HG02588 (cell line): ENCODE results near the gene CAMSAP3.
"Not testable (repeated sequence)": the region's sequence is repeated elsewhere in the genome, so short reads cannot be mapped to it uniquely, and the experiment has no call there.

Experiments
- ATAC-seq: cut with Tn5 transposase; IDR thresholded peaks from one replicate; pipeline ENCODE4 v1.9.1; 2021; ENCODE audit warnings: mild to moderate bottlenecking, moderate library complexity; ENCODE audit not compliant: unreplicated experiment

Gene CAMSAP3

DNA sequence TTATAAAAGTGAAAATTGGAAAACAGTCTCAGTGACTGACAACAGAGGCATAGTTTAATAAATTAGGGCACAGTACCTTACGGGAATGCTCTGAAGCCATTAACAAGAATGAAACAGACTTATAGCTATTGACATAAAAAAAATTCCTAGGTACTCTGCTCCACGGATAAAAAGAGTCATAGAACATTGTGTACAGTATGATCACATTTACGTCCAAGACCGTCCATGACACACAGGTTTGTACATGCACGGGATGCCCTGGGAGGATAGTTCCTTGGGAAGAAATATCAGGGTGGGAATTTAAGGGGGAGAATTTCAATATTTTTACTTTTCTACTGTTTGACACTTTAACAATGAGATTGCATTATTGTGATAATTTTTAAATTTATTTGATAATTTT, 24.9 kb upstream of the CAMSAP3 start:
- no peak for ATAC-seq

- no peak for ATAC-seq
These were observed 20.1 kb upstream of the CAMSAP3 start for GRCh38 chr19:7575434-7576040.

- not testable (repeated sequence) for ATAC-seq
These were observed 18.2 kb upstream of the CAMSAP3 start for GRCh38 chr19:7577422-7577821.

- ATAC-seq: no peak
These were observed 17.5 kb upstream of the CAMSAP3 start for GRCh38 chr19:7578127-7578526.

- ATAC-seq: no peak
These were observed 16.5 kb upstream of the CAMSAP3 start for GRCh38 chr19:7579182-7579581.

DNA sequence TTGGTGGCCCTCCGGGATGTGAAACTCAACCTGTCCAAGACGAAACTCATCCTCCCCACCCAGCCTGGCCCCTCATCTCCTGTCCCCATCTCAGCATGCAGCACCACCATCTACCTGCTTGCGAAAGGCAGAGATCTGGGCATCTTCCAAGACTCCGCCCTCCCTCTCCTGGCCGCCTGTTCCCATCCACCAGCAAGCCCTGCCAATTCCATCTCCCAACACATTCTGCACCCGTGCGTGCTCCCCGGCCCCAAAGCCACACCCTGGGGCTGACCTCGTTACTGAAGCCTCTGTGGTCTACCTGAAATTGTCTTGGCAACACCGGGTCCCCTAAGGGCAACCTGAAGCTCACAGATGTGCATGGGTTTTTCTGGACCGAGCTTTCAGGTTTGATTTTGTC, 13.2 kb upstream of the CAMSAP3 start:
- ATAC-seq: no peak

- no peak for ATAC-seq
These were observed 5.8 kb upstream of the CAMSAP3 start for GRCh38 chr19:7589822-7590221.

DNA sequence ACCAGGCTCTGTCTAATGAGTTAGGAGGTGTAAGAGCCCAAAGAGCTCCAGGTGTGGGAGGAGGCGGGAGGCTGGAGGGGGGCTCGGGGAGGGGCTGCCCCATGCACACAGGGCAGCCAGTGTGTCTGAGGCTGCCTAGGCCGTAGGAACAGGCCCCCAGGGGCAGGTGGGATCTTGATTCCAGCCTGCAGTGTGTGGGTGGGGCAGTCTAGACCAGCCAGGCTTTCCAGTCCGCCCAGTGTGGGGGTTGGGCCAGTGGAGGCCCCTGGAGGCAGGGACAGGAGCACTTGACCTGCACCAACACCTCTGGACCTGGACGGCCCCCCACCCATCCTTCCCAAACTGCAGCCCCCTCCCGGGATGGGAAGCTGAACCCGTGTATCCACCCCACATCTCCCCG, 5.4 kb upstream of the CAMSAP3 start:
- ATAC-seq: no peak

- ATAC-seq: no peak
These were observed 711 bp downstream of the CAMSAP3 start for GRCh38 chr19:7596211-7596937.

- no peak for ATAC-seq
These were observed 2.0 kb downstream of the CAMSAP3 start for GRCh38 chr19:7597689-7598088.

GRCh38 chr19:7598180-7598579, 2.5 kb downstream of the CAMSAP3 start:
- no peak for ATAC-seq

DNA sequence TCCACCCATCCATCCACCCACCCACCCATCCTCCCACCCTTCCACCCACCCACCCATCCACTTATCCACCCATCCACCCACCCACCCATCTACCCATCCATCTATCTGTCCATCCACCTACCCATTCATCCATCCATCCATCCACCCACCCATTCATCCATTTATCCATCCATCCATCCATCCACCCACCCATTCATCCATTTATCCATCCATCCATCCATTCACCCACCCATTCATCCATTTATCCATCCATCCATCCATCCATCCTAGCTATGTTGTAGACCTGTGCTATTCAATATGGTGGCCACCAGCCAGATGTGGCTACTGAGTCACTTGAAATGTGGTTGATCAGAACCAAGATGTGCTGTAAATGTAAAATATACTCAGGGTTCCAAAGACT, 5.1 kb downstream of the CAMSAP3 start:
- no peak for ATAC-seq

DNA sequence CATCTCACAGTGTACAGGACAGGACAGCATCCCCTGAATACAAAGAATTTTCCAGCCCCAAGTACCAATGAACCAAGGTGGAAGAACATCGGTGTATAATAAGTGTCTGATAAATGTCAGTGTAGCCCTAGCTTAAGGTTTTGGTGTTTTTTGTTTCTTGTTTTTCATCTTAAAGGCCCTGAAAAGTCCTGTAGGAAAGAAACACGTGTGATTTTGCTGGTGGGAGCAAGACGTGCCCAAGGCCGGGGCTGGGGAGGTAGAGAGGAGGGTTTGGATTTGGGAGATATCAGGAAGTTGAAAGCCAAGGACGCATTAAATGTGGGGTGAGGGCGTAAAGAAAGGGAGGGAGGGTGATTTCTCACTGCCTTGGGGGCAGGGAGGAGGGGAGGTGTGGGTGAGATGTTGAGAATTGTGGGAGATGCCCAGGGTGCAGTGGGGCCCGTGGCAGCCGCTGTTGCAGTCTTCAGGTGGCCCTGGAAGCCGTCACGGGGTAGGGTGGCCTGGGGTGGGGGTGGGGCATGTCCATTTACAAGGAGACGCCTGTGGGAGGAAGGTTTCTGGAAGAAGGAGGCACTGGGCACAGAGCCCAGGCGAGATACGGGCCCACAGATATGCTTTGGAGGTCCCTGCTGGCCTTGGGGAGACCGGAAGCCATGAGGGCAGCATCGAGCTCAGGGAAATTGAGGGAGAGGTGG, 6.7 kb downstream of the CAMSAP3 start:
- no peak for ATAC-seq

DNA sequence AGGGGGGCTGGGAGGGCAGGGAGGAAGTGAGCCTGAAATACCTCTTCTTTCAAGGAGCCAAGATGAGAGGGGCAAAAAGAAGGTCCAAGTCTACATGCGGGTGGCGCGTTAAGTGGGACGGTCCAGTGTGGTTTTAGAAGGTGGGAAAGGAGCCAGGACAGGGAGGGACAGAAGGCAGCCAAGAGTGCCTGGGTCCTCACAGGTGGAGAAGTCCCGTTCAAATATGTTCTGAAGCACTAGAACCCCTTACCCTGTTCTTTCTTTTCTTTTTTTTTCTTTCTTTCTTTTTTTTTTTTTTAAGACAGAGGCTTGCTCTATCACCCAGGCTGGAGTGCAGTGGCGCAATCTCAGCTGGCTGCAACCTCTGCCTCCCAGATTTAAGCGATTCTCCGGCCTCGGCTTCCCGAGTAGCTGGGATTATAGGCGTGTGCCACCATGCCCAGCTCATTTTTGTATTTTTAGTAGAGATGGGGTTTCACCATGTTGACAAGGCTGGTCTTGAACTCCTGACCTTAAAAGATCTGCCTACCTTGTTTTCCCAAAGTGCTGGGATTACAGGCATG, 7.4 kb downstream of the CAMSAP3 start:
- no peak for ATAC-seq

DNA sequence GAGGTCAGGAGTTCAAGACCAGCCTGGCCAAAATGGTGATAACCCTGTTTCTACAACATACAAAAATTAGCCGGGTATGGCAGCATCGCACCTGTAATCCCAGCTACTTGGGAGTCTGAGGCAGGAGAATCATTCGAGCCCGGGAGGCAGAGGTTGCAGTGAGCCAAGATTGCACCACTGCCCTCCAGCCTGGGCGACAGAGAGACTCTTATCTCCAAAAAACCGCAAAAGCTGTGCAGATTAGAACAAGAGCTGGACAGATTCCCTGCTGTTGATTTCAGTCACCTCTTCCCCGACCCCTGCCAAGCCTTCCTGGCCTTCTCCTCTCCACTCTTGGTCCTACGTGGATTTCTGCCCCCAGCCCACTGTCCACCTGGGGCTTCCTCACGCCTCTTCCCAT, 8.3 kb downstream of the CAMSAP3 start:
- ATAC-seq: no peak

DNA sequence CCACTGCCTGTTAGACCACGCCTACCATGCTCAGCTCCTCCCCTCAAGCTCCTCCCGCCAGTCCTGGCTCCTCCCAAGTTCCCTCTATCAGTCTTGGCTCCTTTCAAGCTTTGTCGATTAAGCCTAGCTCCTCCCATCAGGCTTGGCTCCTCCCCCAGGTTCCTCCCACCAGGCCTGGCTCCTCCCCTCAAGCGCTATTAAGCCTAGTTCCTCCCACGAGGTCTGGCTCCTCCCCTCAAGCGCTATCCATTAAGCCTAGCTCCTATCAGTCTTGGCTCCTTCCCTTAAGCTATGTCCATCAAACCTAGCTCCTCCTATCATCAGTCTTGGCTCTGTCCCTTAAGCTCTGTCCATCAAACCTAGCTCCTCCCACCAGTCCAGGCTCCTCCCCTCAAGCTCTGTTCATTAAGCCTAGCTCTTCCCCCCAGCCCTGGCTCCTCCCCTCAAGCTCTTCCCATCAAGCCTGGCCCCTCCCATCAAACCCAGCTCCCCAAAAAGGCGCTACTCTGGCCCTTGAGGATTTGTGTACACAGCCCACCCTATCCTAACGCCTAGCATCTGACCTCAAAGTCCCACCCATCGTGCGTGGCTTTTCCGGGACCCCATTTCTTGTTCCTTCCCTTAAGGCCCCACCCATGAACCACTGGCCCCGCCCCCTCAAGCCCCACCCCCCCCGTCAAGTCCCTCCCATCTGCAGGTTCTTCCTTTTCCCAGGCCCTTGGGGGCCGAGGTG, 10.0 kb downstream of the CAMSAP3 start:
- ATAC-seq: no peak

GRCh38 chr19:7606289-7606688, 10.6 kb downstream of the CAMSAP3 start:
- no peak for ATAC-seq

GRCh38 chr19:7607212-7607873, 11.7 kb downstream of the CAMSAP3 start:
- no peak for ATAC-seq

- no peak for ATAC-seq
These were observed 12.4 kb downstream of the CAMSAP3 start for GRCh38 chr19:7607874-7608560.
